ENCODE results near the gene DDRGK1.
A peak's percentile ranks its signal among the peaks of the same experiment; 100 is the strongest.
"Not testable (repeated sequence)": the region's sequence is repeated elsewhere in the genome, so short reads cannot be mapped to it uniquely, and the experiment has no call there.

DDRGK1 gene

GRCh38 chr20:3183896-3184612 lies 20.4 kb downstream of the DDRGK1 start:
- no peak for DNase-seq (ENCODE audit: low spot score)

GRCh38 chr20:3182429-3182828 lies 22.1 kb downstream of the DDRGK1 start:
- DNase-seq (ENCODE audit: low spot score) = not testable (repeated sequence)

- DNase-seq (ENCODE audit: low spot score) = no peak
Measured at GRCh38 chr20:3181270-3181669, 23.2 kb downstream of the DDRGK1 start.

GRCh38 chr20:3180319-3180718 lies 24.2 kb downstream of the DDRGK1 start:
- DNase-seq (ENCODE audit: low spot score) = no peak

- DNase-seq (ENCODE audit: low spot score) = no peak
Measured at GRCh38 chr20:3177746-3178485, 26.6 kb downstream of the DDRGK1 start.

GRCh38 chr20:3175270-3175669 lies 29.2 kb downstream of the DDRGK1 start:
- DNase-seq (ENCODE audit: low spot score) = no peak

- DNase-seq (ENCODE audit: low spot score) = no peak
Measured at GRCh38 chr20:3174442-3175261, 29.8 kb downstream of the DDRGK1 start.

- DNase-seq (ENCODE audit: low spot score) = peak; percentile 87
Measured at GRCh38 chr20:3173610-3174441, 30.7 kb downstream of the DDRGK1 start.

- peak; percentile 76 for DNase-seq (ENCODE audit: low spot score)
Measured at GRCh38 chr20:3172933-3173609, 31.4 kb downstream of the DDRGK1 start, which contains the start of gene LZTS3. TSS of gene LZTS3 (minus strand) at chr20:3173549. CDS start at chr20:3167163, 6,386 bp downstream.

GRCh38 chr20:3172126-3172932 lies 32.2 kb downstream of the DDRGK1 start:
- no peak for DNase-seq (ENCODE audit: low spot score)

- DNase-seq (ENCODE audit: low spot score) = no peak
Measured at GRCh38 chr20:3171391-3172125, 32.9 kb downstream of the DDRGK1 start.

GRCh38 chr20:3168829-3169590 lies 35.5 kb downstream of the DDRGK1 start:
- no peak for DNase-seq (ENCODE audit: low spot score)

GRCh38 chr20:3168079-3168828 lies 36.2 kb downstream of the DDRGK1 start:
- DNase-seq (ENCODE audit: low spot score) = no peak

GRCh38 chr20:3167738-3168078 lies 36.8 kb downstream of the DDRGK1 start:
- DNase-seq (ENCODE audit: low spot score) = no peak

- DNase-seq (ENCODE audit: low spot score) = no peak
Measured at GRCh38 chr20:3166913-3167342, 37.6 kb downstream of the DDRGK1 start.

GRCh38 chr20:3166338-3166912 lies 38.1 kb downstream of the DDRGK1 start:
- no peak for DNase-seq (ENCODE audit: low spot score)

- DNase-seq (ENCODE audit: low spot score) = no peak
Measured at GRCh38 chr20:3165473-3166337, 38.8 kb downstream of the DDRGK1 start.

Measured in CD4-positive, alpha-beta T cell treated with Interleukin-6 at 100 ng/mL for 8 hours (primary cell).